Activated CD4-positive, alpha-beta T cell treated with anti-CD3 and anti-CD28 coated beads, Interleukin-2, Interleukin-4, amounts not matched to agents 100 ng/mL and 50 ng/mL, durations not matched to agents 16 hours and 8 hours (primary cell): Measurements from ENCODE around the gene LUZP1.

Experiments used
- DNase-seq: peaks from one replicate; pipeline ENCODE4 v3.0.0-alpha.2; 2020; ENCODE audit warnings: low spot score

The LUZP1 gene

DNA sequence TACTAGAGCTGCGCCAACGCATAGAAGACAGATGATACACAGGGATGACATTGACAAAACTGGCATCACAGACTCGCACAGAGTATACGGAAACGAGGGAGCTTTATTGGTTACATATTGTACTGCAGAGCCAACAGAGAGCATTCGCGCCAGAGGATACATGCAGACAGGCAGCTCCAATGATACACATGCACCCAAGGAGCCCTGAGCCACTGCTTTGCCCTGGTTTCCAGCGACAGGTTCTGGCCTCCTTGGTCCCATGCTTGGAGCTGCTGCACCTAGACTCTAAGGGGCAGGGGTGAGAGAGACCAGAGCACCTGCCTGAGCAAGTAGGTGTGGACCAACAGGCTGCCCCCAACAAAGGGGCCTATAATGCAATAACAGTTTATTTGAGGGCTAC is 83.8 kb downstream of the LUZP1 start:
- DNase-seq = no peak

GRCh38 chr1:23083714-23084480 is 84.8 kb downstream of the LUZP1 start:
- no peak for DNase-seq

DNA sequence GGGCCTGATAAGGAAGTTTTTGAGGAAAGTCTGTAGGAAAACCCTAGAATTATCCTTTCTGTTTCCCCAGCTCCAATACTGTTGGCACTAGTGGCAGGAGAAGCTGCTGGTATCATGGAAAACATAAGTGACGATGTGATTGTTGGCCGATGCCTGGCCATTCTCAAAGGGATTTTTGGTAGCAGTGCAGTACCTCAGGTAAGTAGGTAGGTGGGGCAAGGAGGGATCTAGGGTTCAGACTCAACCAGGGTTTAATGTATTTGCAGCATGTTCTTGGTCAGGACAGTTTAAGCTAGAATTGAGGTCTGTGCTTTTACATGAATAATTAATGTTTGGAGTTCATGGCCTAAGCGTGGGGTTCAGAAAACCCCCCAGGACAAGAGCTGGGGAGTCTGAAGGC is 87.3 kb downstream of the LUZP1 start:
- no peak for DNase-seq

- DNase-seq = no peak
These were observed 87.8 kb downstream of the LUZP1 start for GRCh38 chr1:23080885-23081284.

DNA sequence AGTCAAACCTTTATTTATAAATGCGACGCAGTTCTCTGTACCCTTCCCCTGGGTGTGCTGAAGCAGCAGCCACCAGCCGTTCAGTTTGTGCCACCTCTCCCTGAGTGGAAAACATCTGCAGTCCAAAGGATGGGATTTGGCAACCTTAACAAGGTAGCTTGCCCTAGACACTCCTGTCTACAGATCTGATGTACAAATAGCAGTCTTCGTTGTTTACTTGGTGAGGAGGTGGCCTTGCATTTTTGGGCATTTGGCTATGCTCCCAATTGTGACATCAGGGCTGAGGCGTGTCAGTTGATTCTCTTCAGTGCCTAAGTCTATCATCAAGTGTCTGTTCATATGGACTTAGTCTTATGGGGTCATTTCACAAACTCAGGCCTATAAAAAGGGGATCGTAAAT is 89.6 kb downstream of the LUZP1 start:
- DNase-seq = no peak

- no peak for DNase-seq
These were observed 94.6 kb downstream of the LUZP1 start for GRCh38 chr1:23074012-23074411.

- no peak for DNase-seq
These were observed 99.0 kb downstream of the LUZP1 start for GRCh38 chr1:23069675-23070074.

GRCh38 chr1:23069149-23069548 is 99.5 kb downstream of the LUZP1 start:
- no peak for DNase-seq

GRCh38 chr1:23066075-23066474 is 102.6 kb downstream of the LUZP1 start:
- DNase-seq = no peak

- DNase-seq = no peak
These were observed 103.3 kb downstream of the LUZP1 start for GRCh38 chr1:23065385-23065784.

DNA sequence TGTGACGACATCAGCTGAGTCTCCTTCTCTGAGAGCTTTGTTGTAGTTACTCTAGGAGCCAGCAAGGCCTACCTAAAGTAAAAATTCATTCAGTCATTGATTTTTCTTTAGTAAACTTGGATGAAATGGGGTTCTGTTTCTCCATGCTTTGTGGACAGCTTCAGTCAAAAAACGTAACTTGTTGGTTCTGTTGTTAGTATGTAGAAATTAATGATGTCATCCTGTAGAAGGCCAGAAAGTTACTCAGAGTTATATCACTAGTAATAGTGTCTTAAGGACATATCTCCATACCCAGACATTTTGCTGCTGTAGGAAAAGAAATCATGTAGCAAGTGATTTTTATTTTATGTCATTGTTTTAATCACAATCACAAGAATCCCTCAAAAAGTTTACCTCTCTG is 106.4 kb downstream of the LUZP1 start:
- no peak for DNase-seq

DNA sequence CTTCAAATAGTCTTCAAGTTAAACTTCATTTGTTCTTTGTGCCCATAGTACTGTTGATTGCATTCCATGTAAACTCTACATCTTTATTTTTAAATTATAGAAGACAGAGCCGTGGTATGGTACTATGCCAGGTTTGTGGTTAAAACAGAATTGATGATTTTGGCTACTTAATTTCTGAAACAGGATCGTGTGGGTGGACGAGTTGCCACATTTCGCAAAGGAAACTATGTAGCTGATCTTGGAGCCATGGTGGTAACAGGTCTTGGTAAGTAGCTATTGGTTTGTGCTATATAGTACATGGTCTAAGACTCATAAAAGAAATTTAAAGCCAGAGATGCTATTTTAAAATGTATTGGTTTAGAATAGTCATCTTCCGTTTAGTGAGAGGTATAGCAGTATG is 111.4 kb downstream of the LUZP1 start:
- DNase-seq = no peak

GRCh38 chr1:23051290-23051909 is 117.3 kb downstream of the LUZP1 start:
- DNase-seq = no peak

GRCh38 chr1:23050201-23050600 is 118.5 kb downstream of the LUZP1 start:
- DNase-seq = no peak

GRCh38 chr1:23044035-23044434 is 124.6 kb downstream of the LUZP1 start:
- no peak for DNase-seq

DNA sequence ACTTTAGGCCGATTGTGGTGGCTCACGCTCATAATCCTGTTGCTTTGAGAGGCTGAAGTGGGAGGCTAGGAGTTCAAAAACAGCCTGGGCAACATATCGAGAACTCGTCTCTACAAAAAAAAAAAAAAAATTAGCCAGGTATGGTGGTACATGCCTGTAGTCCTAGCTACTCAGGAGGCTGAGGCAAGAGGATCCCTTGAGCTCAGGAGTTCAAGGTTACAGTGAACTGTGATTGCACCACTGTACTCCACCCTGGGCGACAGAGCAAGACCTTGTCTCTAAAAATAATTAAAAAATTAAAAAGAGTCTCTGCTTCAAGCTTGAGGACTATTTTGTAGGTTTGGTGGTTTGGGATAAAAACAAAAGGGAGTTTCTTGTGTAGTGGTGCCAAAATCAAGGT is 128.1 kb downstream of the LUZP1 start:
- no peak for DNase-seq

DNA sequence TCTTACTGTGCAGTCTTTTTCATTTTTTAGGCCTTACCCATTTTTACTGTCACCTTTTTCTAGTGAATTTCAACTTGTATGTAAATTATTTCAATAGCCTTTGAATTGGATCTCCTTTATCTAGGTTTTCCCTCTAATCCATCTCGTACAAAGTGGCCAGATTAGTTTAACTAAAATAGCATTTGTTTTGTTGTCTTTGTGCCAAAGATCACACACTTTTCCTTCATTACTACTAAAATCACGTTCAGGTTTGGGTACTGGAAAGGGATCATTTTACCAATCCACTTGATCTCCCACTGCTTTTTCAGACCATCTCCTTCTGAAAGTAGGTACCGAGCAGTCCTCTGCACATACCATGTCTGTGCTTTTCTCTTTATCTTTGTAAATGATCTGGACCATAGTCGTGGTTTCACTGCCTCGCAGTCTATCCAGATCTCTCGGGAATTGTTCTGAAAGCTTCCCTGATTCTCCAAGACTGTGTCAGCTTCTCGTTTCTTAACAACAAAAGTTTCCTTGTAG is 129.3 kb downstream of the LUZP1 start:
- no peak for DNase-seq

DNA sequence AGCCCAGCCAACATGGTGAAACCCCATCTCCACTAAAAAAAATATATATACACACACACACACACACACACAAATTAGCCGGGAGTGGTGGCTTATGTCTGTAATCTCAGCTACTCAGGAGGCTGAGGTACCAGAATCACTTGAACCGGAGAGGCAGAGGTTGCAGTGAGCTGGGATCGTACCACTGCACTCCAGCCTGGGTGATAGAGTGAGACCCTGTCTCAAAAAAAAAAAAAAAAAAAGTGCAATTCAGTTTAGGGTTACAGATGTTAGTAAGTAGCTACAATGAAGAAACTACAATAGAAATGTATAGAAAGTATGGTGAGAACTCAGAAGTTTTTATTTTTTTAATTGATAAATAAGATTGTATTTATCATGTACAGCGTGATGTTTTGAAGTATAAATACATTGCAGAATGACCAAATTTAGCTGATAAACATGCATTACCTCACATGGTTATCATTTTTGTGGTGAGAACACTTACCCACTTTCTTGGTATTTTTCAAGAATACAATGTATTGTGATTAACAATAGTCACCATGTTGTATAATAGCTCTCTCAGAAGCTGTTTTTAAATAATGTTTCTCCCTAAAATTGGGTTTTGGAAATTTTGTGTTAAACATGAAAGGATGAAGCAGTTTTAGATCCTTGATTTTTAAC is 131.4 kb downstream of the LUZP1 start:
- DNase-seq = no peak

DNA sequence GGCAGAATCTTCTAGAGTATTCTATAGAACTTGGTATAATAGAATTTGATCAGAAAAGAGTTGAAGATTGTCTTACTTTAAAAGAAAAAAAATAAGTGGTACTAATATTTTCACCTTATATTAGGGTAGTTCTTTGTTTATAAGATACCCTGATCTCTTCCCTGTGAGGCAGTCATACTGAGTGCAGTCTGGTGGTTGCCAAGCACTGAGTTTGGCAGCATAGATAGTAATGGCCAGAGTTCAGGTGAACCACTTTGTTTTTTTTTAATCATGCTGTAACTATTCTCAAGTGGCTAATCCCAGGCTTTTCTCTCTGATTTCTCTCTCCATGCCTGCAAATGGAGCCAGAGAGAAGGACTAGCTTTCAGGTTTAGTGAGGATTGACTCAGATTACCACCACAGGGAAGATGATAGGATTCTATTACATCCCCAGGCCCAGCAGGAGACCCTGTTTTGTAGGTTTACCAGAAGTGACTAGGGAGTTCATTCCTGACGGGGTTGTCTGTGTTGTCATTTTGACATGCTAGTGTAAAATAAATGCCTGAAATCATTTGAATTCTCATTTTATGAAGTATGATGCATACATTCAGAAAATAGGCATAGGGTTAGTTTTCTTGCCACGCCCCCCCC is 132.7 kb downstream of the LUZP1 start:
- no peak for DNase-seq
